HEK293 (cell line): ENCODE results near the gene LSM2.

Experiments
- CTCF ChIA-PET: fragments of 350-600 bp; formaldehyde crosslinking; extraction: SDS; loops from one replicate; lab custom pipeline; 2021; ENCODE audit warnings: antibody characterized with exemption; lab: Yijun Ruan, JAX
- POLR2A ChIA-PET: fragments of 300-600 bp; formaldehyde crosslinking; extraction: SDS; loops from one replicate; lab custom pipeline; 2020; ENCODE audit warnings: antibody characterized with exemption, inconsistent platforms; lab: Yijun Ruan, JAX
- H3K27ac ChIP-seq: fragments of 200-500 bp; sonication (Bioruptor generic); 2 replicates; pipeline ENCODE4 v1.5.1; 2014; ENCODE audit warnings: low read depth, low read length, control low read depth, inconsistent platforms; ENCODE audit errors: extremely low read depth
- H3K36me3 ChIP-seq, 2 experiments: fragments of 200-500 bp in 1 of 2; sonication (Bioruptor generic) in 1 of 2; 1 replicate in 1 of 2; 2 replicates in 1 of 2; pipeline ENCODE4 v1.5.1; 2014 to 2017; ENCODE audit warnings: inconsistent platforms in 2 of 2, low read length in 2 of 2; ENCODE audit not compliant: control insufficient read depth in 2 of 2, insufficient read depth in 1 of 2
- H3K4me1 ChIP-seq: fragments of 200-500 bp; sonication (Bioruptor generic); 2 replicates; pipeline ENCODE4 v1.5.1; 2014; ENCODE audit warnings: mild to moderate bottlenecking, low read length, inconsistent platforms; ENCODE audit not compliant: control insufficient read depth, insufficient read depth
- H3K4me3 ChIP-seq: 2 replicates; pipeline ENCODE4 v1.5.1; 2011; ENCODE audit warnings: low read depth, mild to moderate bottlenecking, control low read depth, low read length, moderate library complexity
- H3K9me3 ChIP-seq: fragments of 200-500 bp; sonication (Bioruptor generic); 2 replicates; pipeline ENCODE4 v1.5.1; 2014; ENCODE audit warnings: low read depth, low read length, inconsistent platforms; ENCODE audit not compliant: control insufficient read depth, insufficient read depth
- ELK4 ChIP-seq: IDR thresholded peaks from 2 replicates; pipeline ENCODE4 v1.6.1; 2011; ENCODE audit warnings: mild to moderate bottlenecking, low read depth, low read length, borderline replicate concordance
- FEZF1 ChIP-seq: fragments of 450-650 bp; formaldehyde crosslinking; IDR thresholded peaks from 2 replicates; pipeline ENCODE4 v1.5.1; 2016; ENCODE audit warnings: missing biosample characterization, missing genetic modification characterization
- GLIS1 ChIP-seq: fragments of 450-650 bp; formaldehyde crosslinking; IDR thresholded peaks from 2 replicates; pipeline ENCODE4 v1.5.1; 2016; ENCODE audit warnings: missing biosample characterization, missing genetic modification characterization
- KLF1 ChIP-seq: fragments of 450-650 bp; formaldehyde crosslinking; IDR thresholded peaks from 2 replicates; pipeline ENCODE4 v1.5.1; 2016; ENCODE audit warnings: missing biosample characterization, missing genetic modification characterization
- KLF9 ChIP-seq: fragments of 450-650 bp; formaldehyde crosslinking; IDR thresholded peaks from 2 replicates; pipeline ENCODE4 v1.5.1; 2016; ENCODE audit warnings: missing biosample characterization, missing genetic modification characterization, low read depth
- MZF1 ChIP-seq: fragments of 450-650 bp; formaldehyde crosslinking; IDR thresholded peaks from 2 replicates; pipeline ENCODE4 v1.5.1; 2017; ENCODE audit warnings: missing biosample characterization, missing genetic modification characterization, borderline replicate concordance
- PRDM1 ChIP-seq: fragments of 450-650 bp; formaldehyde crosslinking; IDR thresholded peaks from 2 replicates; pipeline ENCODE4; 2016; ENCODE audit warnings: missing biosample characterization, missing genetic modification characterization
- RBAK ChIP-seq: fragments of 450-650 bp; formaldehyde crosslinking; IDR thresholded peaks from 2 replicates; pipeline ENCODE4 v1.5.1; 2016; ENCODE audit warnings: missing biosample characterization, missing genetic modification characterization
- TCF7L2 ChIP-seq: IDR thresholded peaks from 2 replicates; pipeline ENCODE4 v1.6.1; 2011; ENCODE audit warnings: low read depth, mild to moderate bottlenecking, inconsistent platforms, low read length, moderate library complexity, borderline replicate concordance
- ZBTB48 ChIP-seq: fragments of 450-650 bp; formaldehyde crosslinking; IDR thresholded peaks from 2 replicates; pipeline ENCODE4 v1.5.1; 2016; ENCODE audit warnings: missing biosample characterization, missing genetic modification characterization
- ZFHX2 ChIP-seq: fragments of 450-650 bp; formaldehyde crosslinking; conservative IDR thresholded peaks from 2 replicates; pipeline ENCODE4 v1.5.1; 2016; ENCODE audit warnings: missing biosample characterization, missing genetic modification characterization
- ZNF10 ChIP-seq: fragments of 450-650 bp; formaldehyde crosslinking; IDR thresholded peaks from 2 replicates; pipeline ENCODE4 v1.5.1; 2017; ENCODE audit warnings: missing biosample characterization, missing genetic modification characterization
- ZNF146 ChIP-seq: fragments of 450-650 bp; formaldehyde crosslinking; IDR thresholded peaks from 2 replicates; pipeline ENCODE4 v1.5.1; 2016; ENCODE audit warnings: missing biosample characterization, missing genetic modification characterization
- ZNF184 ChIP-seq: fragments of 450-650 bp; IDR thresholded peaks from 2 replicates; pipeline ENCODE4 v1.5.1; 2018; ENCODE audit warnings: missing biosample characterization, mild to moderate bottlenecking, missing genetic modification characterization
- ZNF2 ChIP-seq: fragments of 450-650 bp; formaldehyde crosslinking; IDR thresholded peaks from 2 replicates; pipeline ENCODE4 v1.5.1; 2016; ENCODE audit warnings: missing biosample characterization, missing genetic modification characterization
- ZNF239 ChIP-seq: fragments of 450-650 bp; formaldehyde crosslinking; IDR thresholded peaks from 2 replicates; pipeline ENCODE4 v1.5.1; 2016; ENCODE audit warnings: missing biosample characterization, missing genetic modification characterization
- ZNF292 ChIP-seq: fragments of 450-650 bp; formaldehyde crosslinking; IDR thresholded peaks from 2 replicates; pipeline ENCODE4 v1.5.1; 2016; ENCODE audit warnings: low read depth, missing biosample characterization, missing genetic modification characterization, borderline replicate concordance
- ZNF37A ChIP-seq: fragments of 450-650 bp; IDR thresholded peaks from 2 replicates; pipeline ENCODE4 v1.5.1; 2018; ENCODE audit warnings: missing biosample characterization, missing genetic modification characterization
- ZNF473 ChIP-seq: fragments of 450-650 bp; formaldehyde crosslinking; IDR thresholded peaks from 2 replicates; pipeline ENCODE4 v1.5.1; 2017; ENCODE audit warnings: missing biosample characterization, missing genetic modification characterization
- ZNF510 ChIP-seq: fragments of 450-650 bp; formaldehyde crosslinking; IDR thresholded peaks from 2 replicates; pipeline ENCODE4 v1.5.1; 2018; ENCODE audit warnings: mild to moderate bottlenecking, missing genetic modification characterization, missing biosample characterization; ENCODE audit not compliant: insufficient replicate concordance
- ZNF514 ChIP-seq: fragments of 450-650 bp; formaldehyde crosslinking; IDR thresholded peaks from 2 replicates; pipeline ENCODE4 v1.5.1; 2016; ENCODE audit warnings: missing biosample characterization, missing genetic modification characterization
- ZNF529 ChIP-seq: fragments of 450-650 bp; formaldehyde crosslinking; IDR thresholded peaks from 2 replicates; pipeline ENCODE4 v1.5.1; 2017; ENCODE audit warnings: missing genetic modification characterization, missing biosample characterization; ENCODE audit not compliant: insufficient replicate concordance
- ZNF548 ChIP-seq: fragments of 450-650 bp; formaldehyde crosslinking; IDR thresholded peaks from 2 replicates; pipeline ENCODE4 v1.5.1; 2016; ENCODE audit warnings: missing biosample characterization, missing genetic modification characterization
- ZNF549 ChIP-seq: fragments of 450-650 bp; IDR thresholded peaks from 2 replicates; pipeline ENCODE4 v1.5.1; 2018; ENCODE audit warnings: missing biosample characterization, missing genetic modification characterization, mild to moderate bottlenecking, inconsistent platforms, moderate library complexity
- ZNF560 ChIP-seq: fragments of 450-650 bp; formaldehyde crosslinking; IDR thresholded peaks from 2 replicates; pipeline ENCODE4 v1.5.1; 2017; ENCODE audit warnings: missing biosample characterization, missing genetic modification characterization, borderline replicate concordance
- ZNF561 ChIP-seq: fragments of 450-650 bp; IDR thresholded peaks from 2 replicates; pipeline ENCODE4 v1.5.1; 2018; ENCODE audit warnings: missing biosample characterization, missing genetic modification characterization, borderline replicate concordance
- ZNF585B ChIP-seq: fragments of 450-650 bp; formaldehyde crosslinking; IDR thresholded peaks from 2 replicates; pipeline ENCODE4 v1.5.1; 2016; ENCODE audit warnings: missing biosample characterization, missing genetic modification characterization
- ZNF629 ChIP-seq: fragments of 450-650 bp; formaldehyde crosslinking; IDR thresholded peaks from 2 replicates; pipeline ENCODE4 v1.5.1; 2017; ENCODE audit warnings: missing biosample characterization, missing genetic modification characterization
- ZNF707 ChIP-seq: fragments of 450-650 bp; formaldehyde crosslinking; IDR thresholded peaks from 2 replicates; pipeline ENCODE4 v1.5.1; 2016; ENCODE audit warnings: missing biosample characterization, missing genetic modification characterization
- ZNF747 ChIP-seq: fragments of 450-650 bp; formaldehyde crosslinking; IDR thresholded peaks from 2 replicates; pipeline ENCODE4 v1.5.1; 2016; ENCODE audit warnings: missing biosample characterization, missing genetic modification characterization
- ZSCAN4 ChIP-seq: fragments of 450-650 bp; formaldehyde crosslinking; IDR thresholded peaks from 2 replicates; pipeline ENCODE4 v1.5.1; 2017; ENCODE audit warnings: missing biosample characterization, missing genetic modification characterization
- TF ChIP-seq, protein P1 (sequence below): fragments of 450-650 bp; formaldehyde crosslinking; IDR thresholded peaks from 2 replicates; pipeline ENCODE4 v1.5.1; 2016; ENCODE audit warnings: missing biosample characterization, missing genetic modification characterization

The LSM2 gene

DNA sequence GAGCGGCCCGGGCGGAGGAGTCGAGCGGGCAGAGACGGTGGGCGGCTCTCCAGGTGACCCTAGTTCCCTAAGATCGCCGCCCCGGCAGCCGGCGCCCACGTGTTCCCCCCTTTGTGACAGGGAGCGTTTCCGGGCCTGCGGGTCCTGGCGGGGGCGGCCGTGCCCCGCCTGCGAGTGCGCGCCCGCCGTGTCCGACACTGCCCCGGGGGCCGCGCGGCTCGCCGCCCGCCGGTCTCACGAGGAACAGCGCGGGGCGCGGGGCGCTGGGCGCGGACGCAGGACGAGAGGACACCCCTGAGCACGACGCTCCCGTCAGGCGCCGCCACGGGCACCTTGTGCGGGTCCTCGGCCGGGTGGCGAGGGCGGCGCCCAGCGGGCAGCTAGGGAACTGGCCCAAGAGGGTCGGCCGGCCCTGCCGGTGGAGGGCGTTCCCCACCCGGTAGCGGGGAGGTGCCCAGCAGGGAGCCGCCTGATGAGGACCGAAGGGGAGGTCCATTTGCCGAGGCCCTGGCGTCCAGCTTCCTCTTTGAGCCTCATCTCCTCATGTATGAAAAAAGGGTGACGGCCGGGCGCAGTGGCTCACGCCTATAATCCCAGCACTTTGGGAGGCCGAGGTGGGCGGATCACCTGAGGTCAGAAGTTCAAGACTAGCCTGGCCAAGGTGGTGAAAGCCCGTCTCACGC, 11.0 kb downstream of the LSM2 start, which contains the start of gene VARS1 (continued):
- TF ChIP-seq ZNF292 (no peak), ZSCAN4 (tag by site-specific recombination) (no peak; the same call in 1 of the 2 replicates), ZNF514 (tag by site-specific recombination) (no peak), ZNF473 (tag by site-specific recombination) (no peak), KLF9 (tag by site-specific recombination) (peak; percentile 79), ZNF10 (tag by site-specific recombination) (peak; percentile 94), ZNF561 (tag by site-specific recombination) (0 out of 2 replicates have a peak, but pooled peaks have one; percentile 59), ZNF510 (no peak), ZNF146 (tag by site-specific recombination) (no peak), ZNF37A (tag by site-specific recombination) (no peak), ZNF548 (tag by site-specific recombination) (no peak), PRDM1 (tag by site-specific recombination) (no peak), ZNF239 (tag by site-specific recombination) (no peak), RBAK (tag by site-specific recombination) (no peak)

DNA sequence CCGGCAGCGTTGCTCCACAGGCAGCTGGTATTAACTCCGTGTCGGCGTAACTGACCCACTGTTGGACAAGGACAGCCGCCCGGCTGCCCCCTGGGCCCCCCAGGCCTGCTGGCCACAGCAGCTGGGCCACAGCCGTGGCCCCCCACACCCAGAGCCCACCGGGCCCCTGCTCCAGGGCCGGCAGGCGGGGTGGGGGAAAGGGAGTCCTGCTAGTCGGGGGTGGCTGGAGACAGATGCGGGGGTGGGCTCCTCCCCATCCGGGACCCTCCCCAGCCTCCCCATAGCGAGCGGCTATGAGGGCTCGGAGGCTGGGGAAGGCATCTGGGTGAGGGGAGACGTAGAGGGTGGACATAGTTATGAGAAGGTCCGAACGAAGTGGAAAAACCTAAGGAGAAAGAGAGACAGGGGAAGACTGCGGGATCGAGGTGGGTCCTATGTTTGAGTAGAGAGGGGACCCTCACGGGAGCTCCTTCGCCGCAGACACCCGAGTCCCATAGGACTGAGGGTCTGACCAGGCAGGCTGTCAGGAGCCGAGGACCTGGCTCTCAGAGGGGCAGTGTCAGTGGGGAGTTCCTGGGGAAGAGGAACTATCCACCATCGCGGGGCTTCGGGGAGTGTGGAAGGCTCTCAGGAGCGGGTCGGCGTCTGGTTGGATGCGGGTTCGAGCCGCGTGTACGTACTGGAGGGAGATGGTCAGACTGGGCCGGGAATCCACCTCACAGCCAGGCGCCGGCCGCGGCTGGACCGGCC, 11.7 kb downstream of the LSM2 start:
- no peaks in the 10 kb centered on the region for H3K9me3 ChIP-seq
- CTCF ChIA-PET = interaction anchor here (0.6 to 4.9 kb wide), 18 partner anchors 10 to 348 kb away, joined by 3 to 55 read pairs (median 4); partner anchors contain the start of genes CLIC1 and LSM2
- H3K27ac ChIP-seq = peak overlapping the region; percentile 93
- H3K4me1 ChIP-seq = no peaks in the 10 kb centered on the region; the same call in 1 of the 2 replicates
- H3K36me3 ChIP-seq = peaks cover 16 to 40% of the 10 kb centered on the region in 2 experiments
- H3K4me3 ChIP-seq = peak overlapping the region; percentile 81
- POLR2A ChIA-PET = interaction anchor here (1.0 to 5.9 kb wide), 15 partner anchors 8 to 401 kb away, joined by 3 to 138 read pairs (median 9); partner anchors contain the start of genes C6orf47, DDAH2, HSPA1A and HSPA1B
- TF ChIP-seq ZNF529 (tag by site-specific recombination) (no peak), KLF1 (tag by site-specific recombination) (no peak), ZNF747 (tag by site-specific recombination) (no peak), ZNF549 (tag by site-specific recombination) (no peak), ZNF184 (tag by site-specific recombination) (no peak), PRDM1 (tag by site-specific recombination) (no peak), ZFHX2 (tag by site-specific recombination) (0 out of 2 replicates have a peak, but pooled peaks have one; percentile 7), MZF1 (no peak), GLIS1 (no peak; the same call in 1 of the 2 replicates), TCF7L2 (no peak), ZNF2 (tag by site-specific recombination) (peak; percentile 39; the same call in 1 of the 2 replicates), ZNF585B (tag by site-specific recombination) (no peak), ELK4 (no peak), ZNF10 (tag by site-specific recombination) (no peak), FEZF1 (tag by site-specific recombination) (no peak), ZBTB48 (tag by site-specific recombination) (peak; percentile 58; the same call in 1 of the 2 replicates), ZNF560 (tag by site-specific recombination) (no peak), ZNF629 (tag by site-specific recombination) (no peak), ZNF707 (tag by site-specific recombination) (no peak)
- TF ChIP-seq, protein P1, sequence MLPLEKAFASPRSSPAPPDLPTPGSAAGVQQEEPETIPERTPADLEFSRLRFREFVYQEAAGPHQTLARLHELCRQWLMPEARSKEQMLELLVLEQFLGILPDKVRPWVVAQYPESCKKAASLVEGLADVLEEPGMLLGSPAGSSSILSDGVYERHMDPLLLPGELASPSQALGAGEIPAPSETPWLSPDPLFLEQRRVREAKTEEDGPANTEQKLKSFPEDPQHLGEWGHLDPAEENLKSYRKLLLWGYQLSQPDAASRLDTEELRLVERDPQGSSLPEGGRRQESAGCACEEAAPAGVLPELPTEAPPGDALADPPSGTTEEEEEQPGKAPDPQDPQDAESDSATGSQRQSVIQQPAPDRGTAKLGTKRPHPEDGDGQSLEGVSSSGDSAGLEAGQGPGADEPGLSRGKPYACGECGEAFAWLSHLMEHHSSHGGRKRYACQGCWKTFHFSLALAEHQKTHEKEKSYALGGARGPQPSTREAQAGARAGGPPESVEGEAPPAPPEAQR = no peak
